IMR-90 (cell line): Measurements from ENCODE around the gene SHC1.

Source experiments
- CTCF ChIP-seq: conservative IDR thresholded peaks from 2 replicates; pipeline ENCODE4 v1.5.1; 2012; ENCODE audit warnings: mild to moderate bottlenecking, low read depth, low read length, improper control_type of control experiment
- RAD21 ChIP-seq: IDR thresholded peaks from 2 replicates; pipeline ENCODE4 v1.6.1; 2012; ENCODE audit warnings: low read length, improper control_type of control experiment

GRCh38 chr1:154968731-154969130, 1.8 kb downstream of the SHC1 start:
- TF ChIP-seq RAD21 (no peak), CTCF (no peak)
